ENCODE data around the gene A2M.
A peak's percentile ranks its signal among the peaks of the same experiment; 100 is the strongest.

A2M gene

GRCh38 chr12:9132008-9132535 lies 16.4 kb upstream of the A2M start:
- ATAC-seq (replicated peaks) (no peak), DNase-seq (no peak)
- Mint-ChIP-seq H3K27ac (no peak overlapping the region), H3K4me3 (no peak overlapping the region), H3K36me3 (peaks cover 0 to 4% of the 10 kb centered on the region in 2 donors), H3K27me3 (peaks cover 0 to 4% of the 10 kb centered on the region in 2 donors), H3K4me1 (no peaks in the 10 kb centered on the region), H3K9me3 (peaks cover 5 to 7% of the 10 kb centered on the region in 2 donors)

DNA sequence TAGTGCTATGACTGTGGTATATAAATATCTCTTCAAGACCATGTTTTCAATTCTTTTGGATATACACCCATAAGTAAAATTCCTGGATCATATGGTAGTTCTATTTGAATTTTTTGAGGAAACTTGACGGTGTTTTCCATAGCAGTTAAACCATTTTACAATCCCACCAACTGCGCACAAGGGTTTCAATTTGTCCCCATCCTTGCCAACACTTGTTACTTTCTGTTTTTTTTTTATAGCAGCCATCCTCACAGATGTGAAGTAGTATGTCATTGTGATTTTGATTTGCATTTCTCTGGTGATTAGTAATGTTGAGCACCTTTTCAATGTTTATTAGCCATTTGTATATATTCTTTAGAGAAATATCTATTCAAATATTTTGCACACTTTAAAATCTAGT lies 14.5 kb upstream of the A2M start:
- DNase-seq, result no peak
- Mint-ChIP-seq H3K27me3 (peaks cover 0 to 4% of the 10 kb centered on the region in 2 donors), H3K4me1 (no peaks in the 10 kb centered on the region), H3K36me3 (peaks cover 0 to 4% of the 10 kb centered on the region in 2 donors), H3K4me3 (no peak overlapping the region), H3K27ac (no peak overlapping the region), H3K9me3 (peaks cover 5 to 7% of the 10 kb centered on the region in 2 donors)
- no peak for ATAC-seq (replicated peaks)

GRCh38 chr12:9127936-9128663 lies 12.4 kb upstream of the A2M start:
- no peak overlapping the region for H3K27ac Mint-ChIP-seq
- DNase-seq (no peak), ATAC-seq (replicated peaks) (no peak)
- H3K36me3 Mint-ChIP-seq, result peaks cover 0 to 4% of the 10 kb centered on the region in 2 donors
- no peaks in the 10 kb centered on the region for H3K27me3 Mint-ChIP-seq
- H3K9me3 Mint-ChIP-seq, result peaks cover 5 to 7% of the 10 kb centered on the region in 2 donors
- no peaks in the 10 kb centered on the region for H3K4me1 Mint-ChIP-seq
- no peak overlapping the region for H3K4me3 Mint-ChIP-seq

DNA sequence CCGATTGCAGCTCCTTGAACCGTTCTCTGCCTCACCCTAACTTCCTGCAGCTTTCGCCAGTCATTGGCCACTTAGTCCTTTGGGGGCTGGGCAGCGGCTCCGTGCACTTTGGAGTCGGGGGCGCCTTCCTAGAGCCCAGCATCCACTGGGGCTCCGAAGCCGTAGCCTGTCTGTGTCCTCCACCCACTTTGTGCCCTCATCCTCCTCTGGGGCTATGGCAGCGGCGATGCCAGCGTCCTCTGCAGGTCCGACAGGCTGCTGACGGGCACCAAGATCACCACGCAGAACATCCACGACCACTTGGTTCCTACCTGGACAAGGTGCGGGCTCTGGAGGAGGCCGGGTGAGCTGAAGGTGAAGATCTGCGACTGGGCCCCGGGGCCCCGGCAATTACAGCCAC lies 11.8 kb upstream of the A2M start:
- Mint-ChIP-seq H3K36me3 (peaks cover 0 to 4% of the 10 kb centered on the region in 2 donors), H3K4me1 (no peaks in the 10 kb centered on the region), H3K27me3 (no peaks in the 10 kb centered on the region), H3K9me3 (peaks cover 5 to 7% of the 10 kb centered on the region in 2 donors), H3K27ac (no peak overlapping the region), H3K4me3 (no peak overlapping the region)
- ATAC-seq (replicated peaks) (no peak), DNase-seq (no peak)

DNA sequence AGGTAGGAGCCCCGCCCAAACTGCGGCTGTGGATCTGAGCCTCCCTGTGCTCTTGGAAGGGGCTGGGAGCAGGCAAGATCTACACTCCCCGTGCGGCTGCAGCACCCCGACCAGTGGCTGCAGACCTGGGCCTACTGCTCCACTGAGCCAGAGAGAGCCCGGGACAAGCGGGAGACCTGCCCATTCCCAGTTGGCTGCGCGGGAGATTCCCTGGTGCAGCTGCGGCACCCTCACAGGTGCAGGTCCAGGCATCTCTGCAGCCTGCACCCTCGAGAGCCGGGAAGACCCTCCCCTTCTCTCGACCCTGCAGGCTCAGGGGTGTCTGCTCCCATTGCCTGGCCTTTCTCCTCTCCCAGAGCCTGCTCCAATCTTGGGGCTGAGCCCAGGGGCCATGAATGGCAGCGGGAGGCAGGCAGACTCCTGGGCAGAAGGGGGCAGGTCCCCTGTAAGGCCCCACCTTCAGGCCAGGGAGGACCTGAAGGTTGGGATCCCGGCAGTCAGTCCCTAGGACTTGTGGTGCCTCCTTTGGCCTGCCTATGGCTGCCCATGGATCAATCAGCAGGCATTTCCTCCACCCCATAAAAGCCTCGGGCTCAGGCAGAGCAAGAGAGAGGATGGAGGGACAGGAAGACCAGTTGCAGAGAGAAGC lies 8.8 kb upstream of the A2M start:
- Mint-ChIP-seq H3K27ac (no peak overlapping the region), H3K36me3 (no peaks in the 10 kb centered on the region), H3K4me3 (no peak overlapping the region), H3K4me1 (peaks cover 0 to under 1% of the 10 kb centered on the region in 2 donors), H3K27me3 (peaks cover 0 to 1% of the 10 kb centered on the region in 2 donors), H3K9me3 (no peaks in the 10 kb centered on the region)
- DNase-seq (no peak), ATAC-seq (replicated peaks) (no peak)

GRCh38 chr12:9123781-9124382 lies 8.2 kb upstream of the A2M start:
- H3K36me3 Mint-ChIP-seq, result no peaks in the 10 kb centered on the region
- H3K4me3 Mint-ChIP-seq, result no peak overlapping the region
- peaks cover 0 to 4% of the 10 kb centered on the region in 2 donors for H3K27me3 Mint-ChIP-seq
- no peaks in the 10 kb centered on the region for H3K9me3 Mint-ChIP-seq
- DNase-seq (no peak), ATAC-seq (replicated peaks) (no peak)
- peaks cover 2 to 5% of the 10 kb centered on the region in 2 donors for H3K4me1 Mint-ChIP-seq
- H3K27ac Mint-ChIP-seq, result no peak overlapping the region

- ATAC-seq (replicated peaks) (no peak), DNase-seq (no peak)
- Mint-ChIP-seq H3K27ac (no peak overlapping the region), H3K4me1 (peaks cover 11 to 18% of the 10 kb centered on the region in 2 donors), H3K9me3 (no peaks in the 10 kb centered on the region), H3K4me3 (no peak overlapping the region), H3K27me3 (peaks cover 0 to 4% of the 10 kb centered on the region in 2 donors), H3K36me3 (no peaks in the 10 kb centered on the region)
These were observed 6.4 kb upstream of the A2M start for GRCh38 chr12:9122091-9122609.

DNA sequence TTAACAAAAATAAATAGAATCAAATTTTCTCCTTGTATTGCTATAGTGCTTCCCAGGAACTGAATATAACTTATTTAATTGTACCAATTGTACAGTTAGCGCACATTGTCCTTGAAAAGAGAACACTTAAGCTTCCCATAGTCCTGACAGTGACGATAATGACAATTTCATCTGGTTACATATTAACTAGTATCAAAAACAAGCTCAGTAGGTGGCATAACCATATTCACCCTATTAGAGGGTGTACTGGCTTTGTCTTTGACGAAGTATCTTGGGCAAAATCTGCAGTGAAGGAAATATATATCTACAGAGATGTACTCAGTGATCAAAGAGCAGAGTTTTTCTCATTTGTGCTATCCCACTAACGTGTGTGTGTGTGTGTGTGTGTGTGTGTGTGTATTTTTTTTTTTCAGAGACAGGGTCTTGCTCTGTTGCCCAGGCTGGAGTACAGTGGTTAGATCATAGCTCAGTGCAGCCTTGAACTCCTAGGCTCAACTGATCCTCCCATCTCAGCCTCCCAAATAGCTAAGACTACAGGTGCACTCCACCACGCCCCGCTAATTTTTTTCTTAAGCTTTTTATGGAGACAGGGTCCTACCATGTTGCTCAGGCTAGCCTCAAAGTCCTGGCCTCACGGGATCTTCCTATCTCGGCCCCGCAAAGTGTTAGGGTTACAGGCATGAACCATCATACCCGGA lies 4.9 kb upstream of the A2M start:
- Mint-ChIP-seq H3K9me3 (no peaks in the 10 kb centered on the region), H3K27ac (no peak overlapping the region), H3K4me1 (peaks cover 23 to 33% of the 10 kb centered on the region in 2 donors), H3K27me3 (peaks cover 0 to 4% of the 10 kb centered on the region in 2 donors), H3K4me3 (no peak overlapping the region), H3K36me3 (no peaks in the 10 kb centered on the region)
- DNase-seq (no peak), ATAC-seq (replicated peaks) (no peak)

DNA sequence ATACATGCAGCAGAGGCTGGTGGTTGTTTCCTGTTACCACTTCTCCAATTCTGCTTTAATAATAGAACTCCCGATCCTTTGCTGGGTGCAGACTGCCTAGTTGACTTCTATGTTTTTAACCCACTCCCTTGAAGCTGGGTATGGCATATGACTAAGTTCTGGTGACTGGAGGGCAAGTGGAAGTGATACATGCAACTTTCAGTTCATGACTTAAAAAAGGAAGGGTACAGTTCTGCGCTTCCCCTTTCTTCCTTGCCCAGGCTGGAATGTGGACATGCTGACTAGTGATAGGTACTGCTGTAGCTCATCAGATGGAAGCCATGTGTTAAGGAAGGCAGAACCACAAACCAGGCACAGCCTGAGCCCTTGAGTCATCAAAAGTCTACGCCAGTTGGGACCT lies 2.4 kb upstream of the A2M start:
- peak; percentile 69 for DNase-seq
- ATAC-seq (replicated peaks), result peak; percentile 95 to 96
- Mint-ChIP-seq H3K4me3 (no peak overlapping the region), H3K27ac (peak overlapping the region; percentile 11), H3K36me3 (no peaks in the 10 kb centered on the region), H3K9me3 (no peaks in the 10 kb centered on the region), H3K4me1 (peaks cover 28 to 41% of the 10 kb centered on the region in 2 donors), H3K27me3 (peaks cover 0 to 4% of the 10 kb centered on the region in 2 donors)

- no peak overlapping the region for H3K4me3 Mint-ChIP-seq
- no peak for DNase-seq
These were observed 773 bp downstream of the A2M start for GRCh38 chr12:9114946-9115345.

GRCh38 chr12:9113987-9114309 lies 1.8 kb downstream of the A2M start:
- H3K27me3 Mint-ChIP-seq, result peaks cover 0 to 4% of the 10 kb centered on the region in 2 donors
- H3K4me3 Mint-ChIP-seq, result no peak overlapping the region
- H3K4me1 Mint-ChIP-seq, result peaks cover 30 to 42% of the 10 kb centered on the region in 2 donors
- ATAC-seq (replicated peaks) (no peak), DNase-seq (no peak)
- H3K9me3 Mint-ChIP-seq, result no peaks in the 10 kb centered on the region
- no peak overlapping the region for H3K27ac Mint-ChIP-seq
- H3K36me3 Mint-ChIP-seq, result no peaks in the 10 kb centered on the region

More at GRCh38 chr12:9114946-9115345, 773 bp downstream of the A2M start:
- peaks cover 32 to 46% of the 10 kb centered on the region in 2 donors for H3K4me1 Mint-ChIP-seq
- no peaks in the 10 kb centered on the region for H3K36me3 Mint-ChIP-seq
- H3K9me3 Mint-ChIP-seq, result no peaks in the 10 kb centered on the region
- peak overlapping the region; percentile 16 for H3K27ac Mint-ChIP-seq
- no peak for ATAC-seq (replicated peaks)
- H3K27me3 Mint-ChIP-seq, result peaks cover 0 to 8% of the 10 kb centered on the region in 2 donors

- Mint-ChIP-seq H3K4me3 (no peak overlapping the region), H3K9me3 (no peaks in the 10 kb centered on the region), H3K4me1 (peaks cover 27 to 37% of the 10 kb centered on the region in 2 donors), H3K27me3 (peaks cover 0 to 4% of the 10 kb centered on the region in 2 donors), H3K27ac (no peak overlapping the region), H3K36me3 (no peaks in the 10 kb centered on the region)
- ATAC-seq (replicated peaks) (no peak), DNase-seq (no peak)
These were observed 2.3 kb downstream of the A2M start for GRCh38 chr12:9113296-9113986.

DNA sequence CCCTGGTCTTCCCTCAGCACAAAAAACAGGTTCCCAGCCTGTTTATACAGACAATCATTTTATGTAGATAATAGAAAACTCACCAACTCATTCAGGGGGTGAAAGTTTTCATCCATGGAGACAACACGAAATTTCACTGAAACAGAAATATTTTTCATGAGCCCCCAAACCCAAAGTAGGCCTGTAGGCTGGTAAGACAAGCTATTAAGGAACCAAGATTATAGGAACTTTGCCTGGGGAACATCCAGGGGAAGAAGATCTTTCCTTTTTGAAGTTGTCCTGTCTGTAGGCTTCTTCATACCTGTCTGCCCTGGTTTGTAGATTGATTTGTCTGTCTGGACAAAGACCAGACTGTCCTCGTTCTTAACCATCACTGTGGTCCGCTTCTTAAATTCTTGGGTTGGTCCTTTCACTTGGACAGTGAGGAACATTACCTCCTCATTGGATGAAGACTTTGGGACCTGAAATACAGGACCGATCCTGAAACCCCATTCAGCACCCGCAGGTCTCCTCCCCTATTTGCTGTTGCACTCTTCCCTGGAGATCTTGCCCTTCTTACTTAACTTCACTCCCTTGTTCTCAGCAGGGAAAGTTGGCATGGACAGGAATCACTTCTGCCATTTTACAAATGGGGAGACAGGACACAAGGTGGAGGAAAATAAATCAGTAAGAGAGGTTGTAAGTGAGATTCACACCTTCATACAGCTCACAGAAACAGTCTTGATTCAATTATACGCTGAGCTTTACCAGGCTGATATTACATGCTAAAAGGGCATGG lies 3.5 kb downstream of the A2M start:
- H3K27me3 Mint-ChIP-seq, result peaks cover 0 to 4% of the 10 kb centered on the region in 2 donors
- no peak overlapping the region for H3K4me3 Mint-ChIP-seq
- no peaks in the 10 kb centered on the region for H3K36me3 Mint-ChIP-seq
- ATAC-seq (replicated peaks) (no peak), DNase-seq (no peak)
- no peaks in the 10 kb centered on the region for H3K9me3 Mint-ChIP-seq
- H3K4me1 Mint-ChIP-seq, result peaks cover 22 to 30% of the 10 kb centered on the region in 2 donors
- H3K27ac Mint-ChIP-seq, result no peak overlapping the region
